NCI-H1092 treated with DMSO at 0.1 percent for 48 hours (cell line): ENCODE measurements around the gene SORCS2.

Experiments used
- DNase-seq: peaks from one replicate; lab custom pipeline; 2025; lab: John Stamatoyannopoulos, UW

The SORCS2 gene

DNA sequence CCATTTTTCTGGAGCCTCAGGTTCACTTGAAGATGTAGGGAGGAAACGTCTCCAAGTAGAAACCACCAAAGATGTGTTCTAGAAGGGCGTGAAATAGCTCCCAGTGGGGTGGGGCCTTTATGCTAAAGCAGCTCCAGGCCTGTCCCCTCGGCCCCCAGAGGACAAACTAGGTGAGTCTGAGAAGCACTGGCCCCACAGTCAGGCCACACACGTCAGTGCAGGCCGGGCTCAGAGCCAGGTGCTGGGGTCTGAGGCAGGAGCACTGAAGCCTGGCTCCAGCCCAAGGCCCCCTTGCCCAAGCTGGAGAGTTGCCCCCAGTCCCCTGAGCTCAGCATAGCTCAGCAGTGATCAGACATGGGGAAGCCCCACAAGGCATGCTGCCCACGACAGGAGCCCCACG lies 337.7 kb downstream of the SORCS2 start:
- no peak for DNase-seq

DNA sequence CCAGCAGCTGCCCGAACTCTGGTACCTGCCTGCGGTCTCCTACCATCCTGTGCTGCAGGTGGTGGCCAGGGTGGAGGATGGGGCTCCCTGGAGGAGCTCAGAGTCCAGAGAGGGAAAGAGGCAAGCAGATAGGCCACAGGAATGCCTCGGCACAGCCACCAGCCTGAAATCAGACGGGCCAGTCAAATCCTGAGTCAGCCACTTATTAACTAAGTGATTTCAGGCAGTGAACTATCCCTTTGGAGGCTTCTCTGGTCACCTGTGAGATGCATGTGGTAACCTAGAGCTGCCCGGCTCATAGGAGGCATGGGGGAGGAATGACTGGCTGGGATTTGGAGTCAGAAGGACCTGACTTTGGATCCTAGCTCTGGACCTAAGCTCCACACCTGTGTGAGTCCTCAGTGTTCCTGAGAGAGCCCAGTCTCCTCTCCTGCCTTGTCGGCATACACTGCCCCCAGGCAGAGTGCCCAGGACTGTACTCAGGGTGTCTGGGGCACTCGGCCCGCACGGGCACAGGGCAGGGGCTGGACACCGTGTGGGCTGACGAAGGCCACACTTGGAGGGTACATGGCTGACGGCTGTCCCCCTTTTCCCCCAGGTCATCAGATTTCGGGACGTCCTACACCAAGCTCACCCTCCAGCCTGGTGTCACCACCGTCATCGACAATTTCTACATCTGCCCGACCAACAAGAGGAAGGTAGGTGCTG lies 338.7 kb downstream of the SORCS2 start:
- no peak for DNase-seq

DNA sequence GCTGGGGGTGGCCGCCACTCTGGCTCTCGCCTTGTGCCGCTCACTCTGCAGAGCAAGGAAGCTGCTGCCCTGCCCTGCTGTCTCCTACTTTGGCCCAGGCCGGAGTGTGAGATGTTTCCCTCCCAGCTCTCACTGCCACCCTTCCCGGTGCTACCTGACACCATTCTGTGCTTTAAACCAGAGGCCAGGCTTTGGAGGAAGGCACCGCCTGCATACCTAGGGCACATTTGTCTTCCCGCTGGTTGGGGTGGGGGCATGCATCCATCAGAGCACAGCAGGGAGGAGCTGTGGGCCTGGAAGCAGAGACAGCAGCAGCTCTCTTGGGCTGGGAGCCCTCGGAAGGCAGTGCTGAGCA lies 339.3 kb downstream of the SORCS2 start:
- no peak for DNase-seq

DNA sequence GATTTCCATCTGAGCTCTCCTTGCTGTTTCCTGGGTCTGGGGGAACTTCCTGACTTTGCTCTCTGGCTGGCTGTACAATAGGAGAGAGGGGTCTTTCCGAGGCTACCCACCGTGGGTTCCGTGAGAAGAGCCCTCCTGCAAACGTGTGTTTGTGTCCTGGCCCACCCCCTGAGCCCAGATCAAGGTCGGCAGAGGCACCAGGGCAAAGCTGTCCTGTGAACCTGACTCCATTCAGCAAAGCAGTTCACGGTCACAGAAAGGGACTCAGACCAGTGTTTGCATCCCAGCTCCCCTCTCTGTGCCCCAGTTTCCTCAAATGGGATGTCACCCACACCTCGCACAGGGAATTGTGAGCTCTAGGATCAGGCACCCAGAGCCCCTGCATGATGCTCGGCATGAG lies 339.7 kb downstream of the SORCS2 start:
- DNase-seq: no peak

DNA sequence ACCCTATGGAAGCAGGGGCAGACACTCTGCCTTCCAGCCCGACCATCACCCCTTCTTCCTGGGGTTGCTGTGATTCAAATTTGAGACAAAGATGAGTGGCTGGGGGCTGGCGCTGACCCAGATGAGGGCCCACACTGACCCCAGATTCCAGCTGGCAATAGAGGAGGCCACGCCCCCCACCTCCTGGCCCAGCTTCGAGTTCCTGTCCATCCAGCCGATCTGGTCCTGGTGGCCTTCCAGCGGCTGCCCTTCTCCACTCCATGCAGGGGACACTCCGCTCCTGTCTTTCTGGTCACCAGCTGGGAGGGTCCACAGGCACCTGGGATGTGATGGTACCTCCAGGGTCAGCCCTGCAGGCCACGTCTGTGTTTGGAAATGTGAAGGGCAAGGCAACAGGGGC lies 340.9 kb downstream of the SORCS2 start:
- no peak for DNase-seq

DNA sequence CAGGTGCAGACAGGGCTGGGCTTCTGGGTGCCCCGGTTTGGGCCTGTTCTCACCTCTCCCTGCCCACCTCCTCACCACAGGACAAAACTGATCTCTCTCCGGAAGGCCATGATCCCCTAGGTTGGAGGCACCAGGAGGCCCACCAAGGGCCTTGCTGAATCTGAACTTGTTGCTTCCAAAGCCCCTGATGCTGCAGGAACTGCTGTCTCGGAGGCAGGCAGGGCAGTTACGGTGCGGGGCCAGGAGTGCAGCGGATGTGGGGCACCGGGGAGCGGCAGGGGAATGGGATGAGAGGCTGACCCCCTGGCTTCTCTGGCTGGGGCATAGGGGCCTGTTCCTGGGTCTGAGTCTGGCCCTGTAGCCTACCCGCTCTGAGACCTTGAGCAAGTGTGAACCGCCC lies 342.8 kb downstream of the SORCS2 start:
- no peak for DNase-seq

DNA sequence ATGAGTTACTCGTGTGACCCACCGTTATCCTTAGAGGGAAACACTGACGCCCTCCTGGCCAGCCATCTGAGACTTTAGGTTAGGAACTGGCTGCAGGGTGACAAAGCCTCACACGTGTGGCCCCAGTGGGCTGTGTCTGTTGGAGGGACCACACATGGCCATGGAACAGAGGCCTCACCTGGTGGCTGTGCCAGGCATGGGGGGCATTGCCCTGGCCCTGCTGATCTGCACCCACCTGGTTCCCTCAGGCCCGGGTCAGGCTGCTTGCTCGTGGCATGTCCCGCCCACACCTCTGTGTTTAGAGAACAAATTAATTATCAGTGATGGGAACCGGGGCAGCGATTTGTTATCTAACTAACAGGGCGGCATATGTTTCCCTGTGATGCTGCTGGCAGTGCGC lies 343.3 kb downstream of the SORCS2 start:
- no peak for DNase-seq

DNA sequence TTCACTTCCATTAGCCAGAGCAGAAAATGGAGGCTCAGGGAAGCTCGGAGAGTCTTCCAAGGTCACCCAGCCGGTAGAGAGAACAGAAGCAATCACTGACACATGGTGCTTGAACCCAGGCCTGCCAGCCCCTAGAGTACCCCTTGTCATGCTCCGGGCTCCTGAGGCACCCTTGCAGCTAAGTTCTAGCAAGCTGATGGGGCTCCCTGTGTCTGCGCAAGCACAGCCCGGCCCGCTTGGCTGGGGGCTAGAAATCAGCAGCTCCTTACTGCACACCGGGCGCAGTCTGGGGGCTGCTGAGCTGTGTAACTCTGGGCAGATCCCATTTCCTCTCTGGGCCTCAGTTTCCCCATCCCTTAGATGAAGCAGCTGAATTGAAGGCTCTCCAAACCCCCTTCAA lies 344.5 kb downstream of the SORCS2 start:
- no peak for DNase-seq

DNA sequence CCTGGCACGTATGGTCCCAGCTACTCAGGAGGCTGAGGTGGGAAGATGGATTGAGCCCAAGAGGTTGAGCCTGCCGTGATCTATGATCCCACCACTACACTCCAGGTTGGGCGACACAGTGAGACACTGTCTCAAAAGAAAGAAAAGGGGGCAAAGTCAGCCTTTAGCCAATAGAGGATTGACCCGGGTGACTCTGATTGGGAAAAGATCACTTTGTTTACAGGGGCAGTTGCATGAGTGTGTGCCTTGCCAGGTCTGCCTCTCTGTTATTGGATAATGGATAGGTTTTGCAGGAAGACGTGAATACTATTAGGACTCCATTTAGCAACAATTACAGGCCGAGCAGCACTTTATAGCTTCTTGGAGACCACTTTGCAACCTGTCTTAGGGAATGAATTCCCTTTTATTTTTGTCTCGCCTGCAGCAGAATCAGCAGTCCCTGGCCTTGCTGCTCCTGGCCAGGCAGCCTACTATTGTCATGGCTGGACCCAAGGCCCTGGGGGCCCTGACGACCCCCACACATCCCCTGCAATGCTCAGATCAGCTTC lies 345.6 kb downstream of the SORCS2 start:
- no peak for DNase-seq

DNA sequence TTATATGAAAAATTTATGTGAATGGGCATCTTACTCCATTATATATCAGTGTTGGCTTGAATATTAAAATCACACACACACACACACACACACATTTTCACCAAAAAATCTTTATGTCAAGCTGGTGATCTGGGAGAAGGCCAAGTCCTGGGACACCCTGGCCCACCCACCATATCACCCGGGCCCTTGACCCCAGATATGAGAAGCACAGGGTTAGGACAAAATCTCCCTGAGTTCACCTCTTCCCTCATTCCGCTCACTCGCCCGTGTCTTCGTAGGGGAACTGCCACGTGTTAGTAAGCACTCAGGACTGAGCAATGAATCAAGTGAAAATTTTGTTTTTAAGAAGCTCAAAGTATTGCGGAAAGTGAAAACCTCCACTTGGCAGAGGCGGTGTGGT lies 346.2 kb downstream of the SORCS2 start:
- DNase-seq: no peak

DNA sequence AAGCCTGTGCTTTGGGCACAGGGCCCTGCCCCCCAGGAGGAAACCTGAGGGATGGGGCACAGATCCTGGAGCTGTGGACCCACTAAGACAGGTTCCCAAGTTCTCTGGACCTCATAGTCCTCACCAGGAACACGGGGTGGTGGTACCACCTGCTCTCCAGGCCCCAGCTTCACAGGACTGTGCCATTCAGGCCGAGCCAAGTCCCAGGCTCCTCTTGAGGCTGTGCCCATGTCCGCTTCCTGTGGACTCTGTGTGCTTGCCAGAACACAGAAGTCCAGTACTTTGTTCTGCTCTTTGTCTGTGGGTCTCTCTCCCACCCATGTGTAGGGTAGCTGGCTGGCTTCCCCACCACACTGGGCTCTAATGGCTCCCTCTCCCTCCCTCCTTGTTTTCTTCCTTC lies 346.8 kb downstream of the SORCS2 start:
- no peak for DNase-seq

DNA sequence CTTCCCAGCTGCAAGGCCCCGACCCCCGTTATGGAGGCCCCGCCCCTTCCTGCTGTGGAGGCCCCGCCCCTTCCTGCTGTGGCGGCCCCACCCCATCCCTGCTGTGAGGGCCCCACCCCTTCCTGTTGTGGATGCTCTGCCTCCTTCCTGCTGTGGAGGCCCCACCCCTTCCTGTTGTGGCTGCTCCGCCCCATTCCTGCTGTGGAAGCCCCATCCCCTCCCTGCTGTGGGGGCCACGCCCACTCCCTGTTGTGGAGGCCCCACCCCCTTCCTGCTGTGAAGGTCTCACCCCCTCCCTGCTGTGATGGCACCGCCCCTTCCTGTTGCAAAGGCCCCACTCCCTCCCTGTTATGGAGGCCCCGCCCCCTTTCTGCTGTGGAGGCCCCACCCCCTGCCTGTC lies 347.3 kb downstream of the SORCS2 start:
- DNase-seq: no peak

DNA sequence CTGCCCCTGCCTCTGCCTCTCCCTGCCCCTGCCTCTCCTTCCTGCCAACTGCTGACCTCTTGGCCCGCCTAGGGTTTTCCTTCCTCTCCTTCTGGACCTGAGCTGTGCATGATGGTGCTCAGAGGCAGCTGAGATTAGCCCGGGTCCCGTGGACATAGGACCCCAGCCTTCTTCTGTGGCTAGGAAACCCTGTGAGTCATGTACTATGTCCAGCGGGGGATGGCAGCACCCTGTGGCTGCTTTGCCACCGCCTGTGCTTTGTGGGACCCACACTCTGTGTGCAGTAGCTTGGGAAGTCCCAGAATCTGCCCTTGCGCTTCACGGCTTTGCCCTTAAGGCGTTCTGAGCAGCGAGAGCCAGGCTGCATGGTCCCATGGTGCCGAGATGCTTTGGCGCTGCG lies 347.9 kb downstream of the SORCS2 start:
- DNase-seq: no peak

DNA sequence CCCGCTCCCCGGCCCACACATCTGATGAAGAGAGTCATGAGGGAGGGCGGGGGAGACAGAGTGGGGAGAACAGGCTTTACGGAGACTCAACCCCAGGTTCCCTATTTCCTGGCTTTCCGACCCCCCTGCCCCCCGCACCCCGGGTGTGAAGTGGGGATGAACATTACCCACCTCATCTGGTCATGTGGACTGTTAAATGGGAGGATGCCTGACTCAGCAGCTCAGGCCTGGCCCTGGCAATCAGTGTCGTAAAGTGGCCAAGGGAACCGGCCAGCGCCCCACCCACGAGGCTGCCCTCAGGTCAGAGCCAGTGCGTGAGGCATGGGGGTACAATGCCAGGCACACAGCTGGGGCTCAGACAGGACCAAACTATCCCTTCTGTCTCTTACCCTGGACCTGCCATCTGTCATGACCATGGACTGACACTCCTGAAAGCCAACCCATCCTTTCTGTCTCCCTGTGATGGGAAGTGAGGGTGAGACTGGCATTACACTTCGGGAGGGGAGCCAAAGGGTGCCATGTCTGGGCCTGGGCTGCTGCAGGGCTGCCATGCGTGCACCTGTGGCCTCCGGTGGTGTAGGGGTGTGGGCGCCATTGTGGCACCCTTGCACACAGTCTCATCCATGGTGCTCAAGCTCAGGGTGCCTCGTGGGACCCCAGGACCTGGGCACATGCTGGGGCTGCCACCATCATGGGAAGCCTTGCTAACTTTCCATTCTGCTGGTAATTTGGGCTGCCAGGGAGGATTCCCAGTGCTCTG lies 348.5 kb downstream of the SORCS2 start:
- DNase-seq: no peak

DNA sequence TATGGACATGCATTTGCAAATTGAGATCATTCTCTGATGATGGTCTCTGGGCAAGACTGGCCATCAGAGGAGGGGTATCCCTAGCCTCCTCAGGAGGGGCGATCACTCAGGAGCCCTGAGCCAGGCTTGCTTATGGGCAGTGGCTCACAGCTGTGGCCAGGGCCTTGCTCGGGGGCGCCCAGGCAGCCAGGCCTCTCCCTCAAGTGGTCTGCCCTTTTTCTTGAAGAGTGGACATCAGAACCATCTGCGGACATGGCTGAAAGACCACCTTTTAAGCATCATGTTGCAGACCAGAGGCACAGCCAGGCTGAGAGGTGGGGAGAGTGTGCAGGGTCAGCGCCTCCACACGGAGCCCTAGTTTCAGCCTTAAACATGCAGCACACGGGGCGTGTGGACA lies 349.1 kb downstream of the SORCS2 start:
- DNase-seq: no peak

DNA sequence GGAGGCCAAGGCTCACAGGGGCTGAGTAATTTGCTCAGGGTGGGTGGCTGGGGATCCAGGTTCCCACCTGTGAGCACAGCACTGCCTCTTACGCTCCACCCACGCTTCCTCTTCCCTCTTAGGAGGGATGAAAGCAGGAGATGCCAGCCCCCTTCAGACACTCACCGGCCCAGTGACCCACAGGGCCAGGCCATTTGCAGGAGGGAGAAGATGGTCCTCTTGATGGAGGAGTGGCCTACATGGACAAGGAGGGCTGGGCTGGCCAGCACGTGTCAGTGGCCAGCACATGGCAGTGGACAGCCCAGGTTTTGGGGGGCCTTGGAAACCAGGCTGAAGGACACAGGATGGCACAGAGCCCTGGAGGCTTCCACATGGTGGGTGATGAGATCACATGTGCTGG lies 350.4 kb downstream of the SORCS2 start:
- DNase-seq: no peak

DNA sequence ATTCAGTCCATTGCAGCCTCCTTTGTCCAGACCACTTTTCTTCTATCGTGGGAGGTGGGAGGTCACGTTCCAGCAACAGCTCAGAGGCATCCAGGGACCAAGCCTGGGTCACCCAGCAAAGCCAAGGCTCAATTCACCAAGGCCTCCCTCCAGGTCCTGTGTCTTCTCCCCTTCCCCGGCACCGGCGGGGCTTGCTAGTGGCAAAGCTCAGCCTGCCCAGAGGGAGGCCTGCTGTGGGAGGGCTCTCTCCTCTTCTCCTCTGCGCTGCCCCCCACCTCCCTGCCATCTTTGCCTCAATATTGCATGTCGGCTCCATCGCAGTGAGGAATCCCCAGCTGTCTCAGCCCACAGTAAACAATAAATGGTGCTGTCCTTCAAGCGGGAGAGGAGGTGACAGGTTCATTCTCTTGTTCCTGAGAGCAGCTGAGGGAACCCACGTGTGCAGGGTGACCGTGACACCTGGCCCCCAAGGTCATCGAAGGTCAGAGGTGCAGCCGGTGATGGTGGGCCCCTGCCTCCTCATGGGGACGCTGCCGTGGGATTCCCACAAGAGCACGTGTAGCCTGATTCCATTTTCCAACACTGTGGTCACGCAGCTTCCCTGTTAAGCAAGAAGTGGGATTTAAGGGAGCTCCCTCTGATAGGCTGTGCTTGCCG lies 353.9 kb downstream of the SORCS2 start:
- no peak for DNase-seq

DNA sequence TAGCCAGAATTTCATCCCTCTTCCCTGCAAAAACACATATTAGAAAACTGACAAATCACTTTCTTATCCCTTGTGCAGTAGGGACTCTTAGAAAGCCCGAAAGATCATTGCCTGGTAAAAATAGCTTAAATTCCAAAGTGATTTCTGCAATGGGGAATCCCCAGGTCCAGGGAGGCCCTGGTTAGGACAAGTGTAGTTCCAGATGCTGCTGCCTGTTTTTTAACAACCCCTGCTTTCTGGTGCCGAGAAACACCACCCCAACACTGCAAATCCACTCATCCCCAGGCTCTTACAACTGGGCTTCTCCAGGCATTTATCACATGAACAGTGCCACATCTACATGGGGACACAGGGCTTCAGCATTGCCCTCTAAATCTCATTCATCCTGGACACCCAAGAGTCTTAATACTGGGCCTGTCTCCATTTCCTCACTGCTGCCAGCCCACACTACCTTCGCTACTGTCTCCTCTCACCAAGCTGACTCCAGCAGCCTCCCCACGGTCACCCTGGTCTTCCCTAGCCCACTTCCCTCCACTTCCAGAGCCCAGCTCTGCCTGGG lies 354.6 kb downstream of the SORCS2 start:
- no peak for DNase-seq

DNA sequence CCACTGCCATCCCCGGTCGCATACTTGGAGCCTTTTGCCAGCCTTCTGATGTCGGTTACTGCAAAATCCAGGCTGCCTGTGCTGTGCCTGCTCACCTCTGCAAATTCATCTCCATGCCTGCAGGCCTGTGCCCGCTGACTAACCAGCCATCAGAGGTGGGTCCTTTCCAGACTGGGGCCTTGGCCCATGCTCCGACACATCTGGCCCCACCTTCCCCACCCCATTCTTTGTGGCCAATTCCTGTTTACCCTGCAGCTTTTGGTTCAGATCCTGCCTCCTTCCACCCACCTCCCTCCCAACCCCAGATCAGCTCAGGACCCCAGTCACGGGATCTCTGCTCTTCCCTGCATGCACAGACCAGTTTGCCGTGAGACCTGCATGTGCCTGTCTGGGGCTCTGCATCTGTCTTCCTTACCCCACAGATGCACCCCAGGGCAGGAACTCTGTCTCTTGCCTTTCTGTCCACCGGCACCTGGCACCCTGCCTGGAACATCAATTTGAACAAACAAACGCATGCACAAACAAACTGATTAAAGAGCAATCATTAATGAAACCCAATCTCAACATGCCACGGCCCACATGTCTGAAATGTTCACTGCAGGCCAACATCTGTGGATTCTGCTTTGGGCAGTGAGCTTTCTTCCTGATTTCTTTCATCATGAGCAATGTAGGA lies 355.2 kb downstream of the SORCS2 start:
- no peak for DNase-seq

DNA sequence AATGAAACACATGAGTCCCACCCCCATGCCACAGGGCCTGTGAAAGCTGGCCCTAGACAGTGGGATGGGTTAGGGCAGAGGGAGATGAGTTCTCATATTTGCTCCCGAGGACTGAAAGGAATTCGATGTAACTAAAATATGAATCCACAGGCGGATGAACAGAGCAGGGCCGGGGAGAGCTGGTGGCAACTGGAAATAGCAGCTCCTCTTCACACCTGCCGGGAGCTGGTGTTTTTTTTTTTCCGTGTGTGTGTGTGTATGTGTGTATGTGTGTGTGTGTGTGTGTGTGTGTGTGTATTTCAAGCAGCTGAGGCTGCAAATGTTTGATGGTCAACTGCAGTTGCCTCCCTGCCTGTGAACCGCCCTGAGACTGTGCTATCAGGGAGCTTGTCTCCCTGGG lies 357.5 kb downstream of the SORCS2 start:
- no peak for DNase-seq

DNA sequence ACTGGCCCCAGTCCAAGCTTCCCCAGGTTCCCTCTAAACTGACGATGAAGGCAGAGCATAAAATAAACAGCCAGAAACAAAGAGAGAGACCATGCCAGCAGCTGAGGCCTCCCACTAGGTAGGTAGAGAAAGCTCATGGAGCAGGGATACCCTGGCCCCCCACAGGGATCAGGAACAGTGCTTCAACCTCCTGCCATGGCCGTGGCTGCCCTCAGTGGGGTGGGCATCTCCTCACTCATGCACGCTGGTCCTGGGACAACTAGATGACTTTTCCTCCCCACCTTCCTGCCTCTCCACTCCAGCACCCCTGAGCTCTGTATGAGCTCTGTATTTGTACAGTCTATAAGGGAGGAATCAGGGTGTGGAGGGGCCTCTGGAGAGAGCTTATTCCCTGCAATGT lies 360.1 kb downstream of the SORCS2 start:
- no peak for DNase-seq

DNA sequence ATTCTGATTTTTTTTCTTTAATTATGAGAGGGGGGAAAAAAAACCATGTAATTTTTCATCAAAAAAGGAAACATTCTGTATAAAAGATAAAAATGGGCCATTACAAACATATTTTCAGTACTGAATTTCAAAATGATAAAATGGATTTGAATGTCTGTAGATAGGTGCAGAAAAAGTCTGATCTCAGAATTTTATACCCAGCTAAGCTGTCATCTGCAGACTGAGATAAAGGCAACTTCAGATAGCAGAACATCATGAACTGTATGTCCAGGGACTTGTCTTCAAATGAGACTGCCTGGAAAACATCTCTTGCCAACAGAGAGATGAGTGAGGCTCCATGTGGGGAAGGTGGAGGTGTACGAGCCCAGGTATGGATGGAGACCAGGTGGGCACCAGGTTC lies 360.9 kb downstream of the SORCS2 start:
- no peak for DNase-seq
